Astrocyte (in vitro differentiated cells and primary cell): Measurements from ENCODE around the gene SLC38A11.

Experiments used
- EZH2 ChIP-seq: IDR thresholded peaks from 2 replicates; pipeline ENCODE4 v1.6.1; 2012; ENCODE audit warnings: mild to moderate bottlenecking, low read length, inconsistent platforms; ENCODE audit not compliant: insufficient read depth
- TF ChIP-seq, protein P1 (sequence below): IDR thresholded peaks from 2 replicates; pipeline ENCODE4 v1.5.1; 2011; ENCODE audit warnings: low read depth, mild to moderate bottlenecking, inconsistent platforms, low read length, moderate library complexity; ENCODE audit not compliant: insufficient read depth

- TF ChIP-seq, protein P1, sequence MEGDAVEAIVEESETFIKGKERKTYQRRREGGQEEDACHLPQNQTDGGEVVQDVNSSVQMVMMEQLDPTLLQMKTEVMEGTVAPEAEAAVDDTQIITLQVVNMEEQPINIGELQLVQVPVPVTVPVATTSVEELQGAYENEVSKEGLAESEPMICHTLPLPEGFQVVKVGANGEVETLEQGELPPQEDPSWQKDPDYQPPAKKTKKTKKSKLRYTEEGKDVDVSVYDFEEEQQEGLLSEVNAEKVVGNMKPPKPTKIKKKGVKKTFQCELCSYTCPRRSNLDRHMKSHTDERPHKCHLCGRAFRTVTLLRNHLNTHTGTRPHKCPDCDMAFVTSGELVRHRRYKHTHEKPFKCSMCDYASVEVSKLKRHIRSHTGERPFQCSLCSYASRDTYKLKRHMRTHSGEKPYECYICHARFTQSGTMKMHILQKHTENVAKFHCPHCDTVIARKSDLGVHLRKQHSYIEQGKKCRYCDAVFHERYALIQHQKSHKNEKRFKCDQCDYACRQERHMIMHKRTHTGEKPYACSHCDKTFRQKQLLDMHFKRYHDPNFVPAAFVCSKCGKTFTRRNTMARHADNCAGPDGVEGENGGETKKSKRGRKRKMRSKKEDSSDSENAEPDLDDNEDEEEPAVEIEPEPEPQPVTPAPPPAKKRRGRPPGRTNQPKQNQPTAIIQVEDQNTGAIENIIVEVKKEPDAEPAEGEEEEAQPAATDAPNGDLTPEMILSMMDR = no peak
- TF ChIP-seq EZH2 = no peak
Observed at GRCh38 chr2:164887434-164888144, 67.7 kb downstream of the SLC38A11 start.
